Gastroesophageal sphincter (tissue), 4 donors: ENCODE results near the gene SPEM2. TPM values are rescaled to one million over a fixed set of nuclear protein-coding genes. Genes with fewer than 3 reads are reported as not detected.
A peak's percentile ranks its signal among the peaks of the same experiment; 100 is the strongest.

Source experiments
- ATAC-seq: fragments of 150-250 bp; one replicate; pipeline ENCODE4 v1.9.1; 2016; ENCODE audit warnings: mild to moderate bottlenecking, moderate library complexity
- H3K27ac ChIP-seq, 4 donors: fragments of 200-600 bp; sonication (generic) in 3 of 4; 1 replicate in 3 of 4; 2 replicates in 1 of 4; pipeline ENCODE4 v1.5.1; 2016 to 2019
- H3K27me3 ChIP-seq: fragments of 200-600 bp; sonication (generic); one replicate; pipeline ENCODE4 v1.5.1; 2019
- H3K36me3 ChIP-seq, 2 donors: fragments of 200-600 bp; sonication (generic); one replicate each; pipeline ENCODE4 v1.5.1; 2019; ENCODE audit warnings: control low read depth in 1 of 2
- H3K4me1 ChIP-seq, 3 donors: fragments of 200-600 bp; sonication (generic); 1 replicate in 2 of 3; 2 replicates in 1 of 3; pipeline ENCODE4 v1.5.1; 2016 to 2019; ENCODE audit warnings: control low read depth in 2 of 3
- H3K4me3 ChIP-seq, 2 donors: fragments of 200-600 bp; sonication (generic); one replicate each; pipeline ENCODE4 v1.5.1; 2019; ENCODE audit warnings: mild to moderate bottlenecking in 1 of 2, moderate library complexity in 1 of 2
- H3K9me3 ChIP-seq, 3 donors: fragments of 200-600 bp; sonication (generic); one replicate each; pipeline ENCODE4 v1.5.1; 2017 to 2019; ENCODE audit warnings: control low read depth in 2 of 3
- EP300 ChIP-seq: sonication (generic); formaldehyde crosslinking; IDR thresholded peaks from one replicate; pipeline ENCODE4 v1.6.1; 2017; ENCODE audit warnings: antibody characterized with exemption, mild to moderate bottlenecking
- POLR2A ChIP-seq, 2 donors: fragments of 450-650 bp; IDR thresholded peaks; one replicate each; pipeline ENCODE4 v1.6.1; 2017; ENCODE audit warnings: antibody characterized with exemption in 2 of 2, mild to moderate bottlenecking in 2 of 2, moderate library complexity in 1 of 2
- POLR2AphosphoS5 ChIP-seq: sonication (generic); formaldehyde crosslinking; IDR thresholded peaks from one replicate; pipeline ENCODE4 v1.6.1; 2017; ENCODE audit warnings: antibody characterized with exemption
- WGBS, 2 donors: methylation state at CpG; one replicate each; pipeline ENCODE4 v1.1.5; 2018; ENCODE audit warnings: low coverage in 1 of 2; 5-methylcytosine and 5-hydroxymethylcytosine counted together
- total RNA-seq, 4 donors: library from RNA; depleted of rRNA; stranded (reverse); fragments of >200 nt; gene quantifications; one replicate each; pipeline ENCODE4 v1.1.0, GENCODE V29; 2016
- TF ChIP-seq, protein P1 (sequence below), 4 experiments: fragments of 200-600 bp in 2 of 4; fragments of 450-650 bp in 2 of 4; sonication (generic) in 1 of 4; IDR thresholded peaks; one replicate each; pipeline ENCODE4 v1.5.1; 2017 to 2019; ENCODE audit warnings: antibody characterized with exemption in 4 of 4, mild to moderate bottlenecking in 2 of 4, moderate library complexity in 2 of 4

Gene SPEM2
- total RNA-seq, 4 donors from 2014 or later = not detected

DNA sequence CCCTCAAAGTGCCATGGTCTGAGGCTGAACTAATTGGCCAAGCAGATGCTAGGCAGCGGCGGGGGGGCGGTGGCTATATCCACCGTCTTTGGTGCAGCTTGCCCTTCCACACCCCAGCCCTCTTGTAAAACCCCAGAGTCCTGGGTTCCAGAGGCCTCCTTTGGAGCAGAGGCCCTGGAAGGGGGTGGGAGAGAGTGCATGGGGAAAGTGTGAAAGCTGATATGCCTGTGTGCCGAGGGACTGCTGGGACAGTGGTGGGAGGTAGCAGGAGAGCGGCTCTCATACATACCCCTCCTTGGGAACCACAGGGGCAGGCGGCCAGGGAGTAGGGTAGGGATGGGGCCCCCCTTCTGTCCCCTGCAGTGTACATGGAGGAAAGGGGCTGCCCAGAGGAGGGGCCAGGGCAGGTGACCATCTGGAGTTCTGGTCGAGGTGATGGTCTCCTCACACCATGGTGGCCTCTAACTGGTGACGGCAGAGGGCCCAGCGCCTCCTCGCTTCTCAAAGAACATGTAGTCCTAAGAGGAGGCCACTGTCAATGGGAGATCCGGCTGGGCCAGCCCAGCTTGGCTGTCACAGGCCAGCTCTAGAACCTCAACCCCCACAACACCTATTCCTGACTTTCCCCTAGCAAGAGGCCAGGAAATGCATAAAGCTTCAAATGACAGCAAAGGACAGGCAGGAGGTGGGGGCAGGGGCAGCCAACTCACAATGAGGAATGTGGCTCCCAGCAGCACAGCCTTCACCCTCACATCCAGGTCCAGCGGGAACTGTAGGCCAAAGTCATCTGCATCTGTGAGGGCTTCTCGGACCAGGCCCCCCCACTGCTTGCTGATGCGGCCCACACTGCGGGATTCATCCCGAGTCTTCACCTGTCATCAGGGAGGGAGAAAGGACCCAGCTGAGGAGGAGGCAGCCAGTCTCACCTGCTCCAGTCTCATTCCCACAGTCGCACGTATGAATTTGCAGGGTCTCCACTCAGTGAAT is 35.2 kb upstream of the SPEM2 start:
- ATAC-seq = no peak
- no peaks in the 10 kb centered on the region for H3K9me3 ChIP-seq
- WGBS, 2 donors = 93% methylated on average over 3 of the region's 19 CpGs; no CpG with 5 or more reads in 1 of the 2 donors
- no peaks in the 10 kb centered on the region for H3K27me3 ChIP-seq
- no peak overlapping the region for H3K4me3 ChIP-seq
- peaks cover 2 to 31% (median 14%) of the 10 kb centered on the region in 3 donors for H3K4me1 ChIP-seq
- H3K36me3 ChIP-seq = peaks cover 0 to 64% of the 10 kb centered on the region in 2 donors
- H3K27ac ChIP-seq = no peak overlapping the region
- TF ChIP-seq, protein P1, sequence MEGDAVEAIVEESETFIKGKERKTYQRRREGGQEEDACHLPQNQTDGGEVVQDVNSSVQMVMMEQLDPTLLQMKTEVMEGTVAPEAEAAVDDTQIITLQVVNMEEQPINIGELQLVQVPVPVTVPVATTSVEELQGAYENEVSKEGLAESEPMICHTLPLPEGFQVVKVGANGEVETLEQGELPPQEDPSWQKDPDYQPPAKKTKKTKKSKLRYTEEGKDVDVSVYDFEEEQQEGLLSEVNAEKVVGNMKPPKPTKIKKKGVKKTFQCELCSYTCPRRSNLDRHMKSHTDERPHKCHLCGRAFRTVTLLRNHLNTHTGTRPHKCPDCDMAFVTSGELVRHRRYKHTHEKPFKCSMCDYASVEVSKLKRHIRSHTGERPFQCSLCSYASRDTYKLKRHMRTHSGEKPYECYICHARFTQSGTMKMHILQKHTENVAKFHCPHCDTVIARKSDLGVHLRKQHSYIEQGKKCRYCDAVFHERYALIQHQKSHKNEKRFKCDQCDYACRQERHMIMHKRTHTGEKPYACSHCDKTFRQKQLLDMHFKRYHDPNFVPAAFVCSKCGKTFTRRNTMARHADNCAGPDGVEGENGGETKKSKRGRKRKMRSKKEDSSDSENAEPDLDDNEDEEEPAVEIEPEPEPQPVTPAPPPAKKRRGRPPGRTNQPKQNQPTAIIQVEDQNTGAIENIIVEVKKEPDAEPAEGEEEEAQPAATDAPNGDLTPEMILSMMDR (IDR thresholded peaks at IDR 0.05) = no peak
- no peak for TF ChIP-seq EP300
- no peak for TF ChIP-seq POLR2AphosphoS5
- TF ChIP-seq POLR2A (IDR thresholded peaks at IDR 0.05) = no peak

- ATAC-seq = no peak
- peak overlapping the region in 1 of 4 donors; percentile 10 for H3K27ac ChIP-seq
- peaks cover 0 to 61% of the 10 kb centered on the region in 2 donors for H3K36me3 ChIP-seq
- TF ChIP-seq POLR2A (IDR thresholded peaks at IDR 0.05) = no peak
- no peak for TF ChIP-seq POLR2AphosphoS5
- TF ChIP-seq EP300 = no peak
- TF ChIP-seq, protein P1 (IDR thresholded peaks at IDR 0.05) = no peak
- H3K9me3 ChIP-seq = no peaks in the 10 kb centered on the region
- 63 to 81% methylated on average over 2 of the region's 2 CpGs for WGBS, 2 donors
- no peak overlapping the region for H3K4me3 ChIP-seq
- peaks cover 2 to 35% (median 16%) of the 10 kb centered on the region in 3 donors for H3K4me1 ChIP-seq
- H3K27me3 ChIP-seq = no peaks in the 10 kb centered on the region
Observed at GRCh38 chr17:7391307-7391706, 34.1 kb upstream of the SPEM2 start.

DNA sequence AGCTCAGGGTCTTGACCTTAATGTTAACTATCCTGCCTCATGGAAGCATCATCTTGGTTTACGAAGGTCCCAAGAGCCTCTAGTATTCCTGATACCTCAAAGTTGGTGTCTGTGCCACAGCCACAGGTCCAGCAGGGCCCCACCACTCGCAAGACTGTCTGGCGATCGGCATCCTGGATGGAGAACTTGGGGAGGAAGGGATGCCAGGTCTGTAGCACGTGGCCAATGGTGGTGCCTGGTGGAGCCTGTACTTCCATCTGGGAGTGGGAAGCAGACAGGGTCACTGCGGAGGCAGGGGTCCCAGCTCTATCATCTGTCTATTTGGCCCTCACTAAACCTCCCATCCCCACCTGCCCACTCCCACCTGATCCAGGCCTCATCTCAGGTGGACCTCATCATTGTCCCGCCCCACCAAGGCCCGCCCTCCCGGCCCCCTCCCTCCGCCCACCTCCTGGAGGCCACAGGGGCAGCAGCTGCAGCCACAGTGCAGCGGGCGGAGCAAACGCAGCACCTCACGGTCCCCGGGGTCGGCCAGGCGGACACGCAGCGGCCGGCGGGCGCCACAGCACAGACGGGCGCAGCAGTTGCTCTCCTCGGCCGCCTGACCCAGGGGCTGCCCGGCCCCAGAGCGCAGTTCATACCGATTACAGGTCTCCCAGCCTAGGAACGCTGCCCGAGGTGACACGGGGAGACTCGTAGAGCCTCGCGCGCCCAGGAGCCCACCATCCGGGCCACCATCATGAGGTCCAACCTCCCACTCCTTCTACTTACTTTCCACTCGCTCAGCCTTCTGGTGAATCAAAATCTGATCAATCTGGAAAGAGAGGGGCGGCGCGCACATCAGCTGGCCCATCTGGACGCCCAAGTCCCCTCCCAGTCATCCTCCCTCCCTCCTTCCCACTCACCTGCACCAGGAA is 32.5 kb upstream of the SPEM2 start:
- Histone ChIP-seq H3K4me3 (peak overlapping the region; percentile 90), H3K27me3 (no peaks in the 10 kb centered on the region), H3K9me3 (no peaks in the 10 kb centered on the region), H3K27ac (peak overlapping the region in 3 of 4 donors; percentile 91 to 96 (median 92)), H3K4me1 (peaks cover 2 to 35% (median 16%) of the 10 kb centered on the region in 3 donors), H3K36me3 (peaks cover 0 to 46% of the 10 kb centered on the region in 2 donors)
- 53% methylated on average over 3 of the region's 42 CpGs; no CpG with 5 or more reads in 1 of the 2 donors for WGBS, 2 donors
- no peak for TF ChIP-seq POLR2AphosphoS5
- no peak for TF ChIP-seq EP300
- no peak for TF ChIP-seq POLR2A (IDR thresholded peaks at IDR 0.05)
- TF ChIP-seq, protein P1 (IDR thresholded peaks at IDR 0.05) = no peak
- no peak for ATAC-seq

GRCh38 chr17:7393613-7394451 is 31.6 kb upstream of the SPEM2 start:
- no peaks in the 10 kb centered on the region for H3K9me3 ChIP-seq
- TF ChIP-seq EP300 = no peak
- TF ChIP-seq, protein P1 (IDR thresholded peaks at IDR 0.05) = no peak
- TF ChIP-seq POLR2A (IDR thresholded peaks at IDR 0.05) = no peak
- no peak for TF ChIP-seq POLR2AphosphoS5
- 12% methylated on average over 15 of the region's 48 CpGs; no CpG with 5 or more reads in 1 of the 2 donors for WGBS, 2 donors
- H3K4me1 ChIP-seq = peaks cover 2 to 35% (median 16%) of the 10 kb centered on the region in 3 donors
- peak; percentile 13 for ATAC-seq
- no peaks in the 10 kb centered on the region for H3K27me3 ChIP-seq
- H3K27ac ChIP-seq = peak overlapping the region; percentile 81 to 96 (median 92)
- H3K36me3 ChIP-seq = peaks cover 0 to 37% of the 10 kb centered on the region in 2 donors
- peak overlapping the region; percentile 90 for H3K4me3 ChIP-seq
